Mucosa of stomach (tissue), 1 donor: Measurements from ENCODE around the gene WDCP.

Experiments
- H3K27me3 ChIP-seq: one replicate; pipeline ENCODE4 v1.7.0; 2013; ENCODE audit warnings: mild to moderate bottlenecking, low read length; ENCODE audit not compliant: control insufficient read depth, insufficient read depth
- H3K36me3 ChIP-seq: one replicate; pipeline ENCODE4 v1.7.0; 2013; ENCODE audit warnings: low read length; ENCODE audit not compliant: control insufficient read depth, insufficient read depth
- H3K4me1 ChIP-seq: one replicate; pipeline ENCODE4 v1.7.0; 2013; ENCODE audit warnings: mild to moderate bottlenecking, low read length; ENCODE audit not compliant: control insufficient read depth, insufficient read depth
- H3K4me3 ChIP-seq: one replicate; pipeline ENCODE4 v1.7.0; 2013; ENCODE audit warnings: low read length
- H3K9ac ChIP-seq: one replicate; pipeline ENCODE4 v1.7.0; 2013; ENCODE audit warnings: mild to moderate bottlenecking, low read length, moderate library complexity
- H3K9me3 ChIP-seq: one replicate; pipeline ENCODE4 v1.7.0; 2013; ENCODE audit warnings: mild to moderate bottlenecking, low read length, moderate library complexity; ENCODE audit not compliant: control insufficient read depth
- donor health status: Pancreatic carcinoma.

Gene WDCP

DNA sequence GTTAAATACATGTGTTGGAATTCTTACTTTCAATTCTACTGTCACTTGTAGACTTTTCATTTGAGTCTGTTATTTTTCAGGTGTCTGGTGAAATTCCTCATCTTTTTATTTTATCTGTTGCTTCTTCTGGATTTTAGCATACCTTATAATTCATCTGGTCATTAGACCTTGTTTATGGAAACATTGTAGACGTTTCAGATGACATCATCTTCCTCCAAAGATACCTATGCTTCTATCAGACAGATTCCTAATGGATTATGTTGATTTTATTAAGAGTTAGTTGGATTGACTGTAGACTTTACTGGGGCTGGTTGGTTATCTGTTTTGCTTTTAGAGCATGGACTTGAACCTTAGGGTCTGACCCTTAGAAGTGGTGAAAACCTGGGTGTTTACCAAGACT is 52.6 kb downstream of the WDCP start:
- H3K36me3 ChIP-seq: no peaks in the 10 kb centered on the region

DNA sequence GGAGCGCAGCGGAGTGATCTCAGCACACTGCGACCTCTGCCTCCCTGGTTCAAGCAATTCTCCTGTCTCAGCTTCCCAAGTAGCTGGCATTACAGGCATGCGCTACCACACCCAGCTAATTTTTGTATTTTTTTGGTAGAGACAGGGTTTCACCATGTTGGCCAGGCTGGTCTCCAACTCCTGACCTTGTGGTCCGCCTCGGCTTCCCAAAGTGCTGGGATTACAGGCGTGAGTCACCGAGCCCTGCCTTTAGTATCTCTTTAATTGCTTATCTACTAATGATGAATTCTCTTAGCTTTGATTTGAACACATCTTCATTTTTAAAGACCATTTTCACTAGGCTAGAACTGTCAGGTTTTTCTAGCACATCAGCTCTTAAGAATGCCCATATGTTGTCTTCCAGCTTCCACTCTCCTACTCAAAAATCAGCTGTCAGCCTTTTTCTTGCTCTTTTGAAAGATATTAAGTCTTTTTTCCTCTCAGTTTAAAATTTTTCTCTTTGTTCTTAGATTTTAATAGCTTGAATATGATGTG is 53.4 kb downstream of the WDCP start:
- Histone ChIP-seq H3K9ac (no peak overlapping the region), H3K9me3 (no peaks in the 10 kb centered on the region), H3K4me1 (no peaks in the 10 kb centered on the region), H3K4me3 (no peak overlapping the region), H3K27me3 (no peaks in the 10 kb centered on the region), H3K36me3 (no peaks in the 10 kb centered on the region)

More for the DNA sequence above, 52.6 kb downstream of the WDCP start:
- Histone ChIP-seq H3K4me3 (no peak overlapping the region), H3K9me3 (no peaks in the 10 kb centered on the region), H3K27me3 (no peaks in the 10 kb centered on the region), H3K9ac (no peak overlapping the region), H3K4me1 (no peaks in the 10 kb centered on the region)

GRCh38 chr2:23992931-23993330 is 54.3 kb downstream of the WDCP start:
- H3K9ac ChIP-seq: no peak overlapping the region
- H3K9me3 ChIP-seq: no peaks in the 10 kb centered on the region
- H3K36me3 ChIP-seq: no peaks in the 10 kb centered on the region
- no peaks in the 10 kb centered on the region for H3K4me1 ChIP-seq
- no peak overlapping the region for H3K4me3 ChIP-seq
- H3K27me3 ChIP-seq: no peaks in the 10 kb centered on the region

DNA sequence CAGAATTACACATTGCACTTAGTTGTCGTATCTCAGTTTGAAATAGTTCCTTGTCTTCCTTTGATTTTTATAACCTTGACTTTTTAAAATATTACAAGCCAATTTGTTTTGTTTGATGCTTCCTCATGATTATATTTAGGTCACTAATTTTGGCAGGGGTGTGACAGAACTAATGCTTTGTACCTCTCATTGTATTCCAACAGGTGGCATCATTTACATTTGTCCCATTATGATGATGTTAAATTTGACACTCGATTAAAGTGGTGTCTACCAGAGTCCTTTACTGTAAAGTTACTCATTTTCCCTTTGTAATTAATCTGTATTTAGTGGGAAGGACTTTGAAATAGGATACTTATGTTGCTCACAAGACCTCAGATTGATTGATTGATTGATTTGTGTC is 58.8 kb downstream of the WDCP start:
- Histone ChIP-seq H3K27me3 (no peaks in the 10 kb centered on the region), H3K4me1 (no peaks in the 10 kb centered on the region), H3K36me3 (no peaks in the 10 kb centered on the region)

More for the DNA sequence above, 58.8 kb downstream of the WDCP start:
- H3K9me3 ChIP-seq: no peaks in the 10 kb centered on the region
- no peak overlapping the region for H3K4me3 ChIP-seq
- H3K9ac ChIP-seq: no peak overlapping the region
